Measurements from ENCODE around the gene C11orf24. TPM values are rescaled to one million over a fixed set of nuclear protein-coding genes. Genes with fewer than 3 reads are reported as not detected.

The C11orf24 gene
- total and polyA plus RNA-seq, 9 of the 15 experiments (the other 6 are each of a cell fraction or from before 2014, with no cell fraction given) = 2.0 to 65.2 (median 32.5) TPM

- TF ChIP-seq DEAF1 (CRISPR knock-in tag; IDR thresholded peaks at IDR 0.05) (0 out of 2 replicates have a peak, but pooled peaks have one; percentile 8), CHD1 (IDR thresholded peaks at IDR 0.05; ENCODE audit: low read length) (no peak), NFYB (IDR thresholded peaks at IDR 0.05; ENCODE audit: extremely low read depth, insufficient read length) (peak; percentile 3), VEZF1 (CRISPR knock-in tag; IDR thresholded peaks at IDR 0.05) (peak; percentile 93), POLR2B (IDR thresholded peaks at IDR 0.05; ENCODE audit: low read depth, partially characterized antibody) (peak; percentile 81), ZBTB9 (CRISPR knock-in tag; IDR thresholded peaks at IDR 0.05) (peak; percentile 76; the same call in 1 of the 2 replicates), ETV1 (tag; conservative IDR thresholded peaks at IDR 0.05; ENCODE audit: low read depth) (peak; percentile 84), ZC3H4 (CRISPR knock-in tag; IDR thresholded peaks at IDR 0.05; ENCODE audit: borderline replicate concordance) (no peak), ZBTB43 (CRISPR knock-in tag; IDR thresholded peaks at IDR 0.05) (peak; percentile 81; the same call in 1 of the 2 replicates), THRB (CRISPR knock-in tag; conservative IDR thresholded peaks at IDR 0.05) (no peak), ZNF518B (CRISPR knock-in tag; IDR thresholded peaks at IDR 0.05) (no peak), STAT5A (IDR thresholded peaks at IDR 0.05; ENCODE audit: borderline replicate concordance, low read length) (no peak), POLR2AphosphoS5 (IDR thresholded peaks at IDR 0.05; ENCODE audit: control insufficient read depth, insufficient read depth, low read depth, low read length) (peak; percentile 86), KLF13 (tag; IDR thresholded peaks at IDR 0.05; ENCODE audit: borderline replicate concordance, low read depth) (0 out of 2 replicates have a peak, but pooled peaks have one; percentile 49)
These were observed at the start of gene C11orf24 (continued) for GRCh38 chr11:68271781-68272608.
